Left forelimb (tissue), 1 donor: ENCODE data around the gene BNIP3.
"Not testable (repeated sequence)": the region's sequence is repeated elsewhere in the genome, so short reads cannot be mapped to it uniquely, and the experiment has no call there.

Source experiments
- DNase-seq: peaks from one replicate; pipeline ENCODE4 v3.0.0-alpha.2; 2018; ENCODE audit warnings: low spot score

Gene BNIP3

DNA sequence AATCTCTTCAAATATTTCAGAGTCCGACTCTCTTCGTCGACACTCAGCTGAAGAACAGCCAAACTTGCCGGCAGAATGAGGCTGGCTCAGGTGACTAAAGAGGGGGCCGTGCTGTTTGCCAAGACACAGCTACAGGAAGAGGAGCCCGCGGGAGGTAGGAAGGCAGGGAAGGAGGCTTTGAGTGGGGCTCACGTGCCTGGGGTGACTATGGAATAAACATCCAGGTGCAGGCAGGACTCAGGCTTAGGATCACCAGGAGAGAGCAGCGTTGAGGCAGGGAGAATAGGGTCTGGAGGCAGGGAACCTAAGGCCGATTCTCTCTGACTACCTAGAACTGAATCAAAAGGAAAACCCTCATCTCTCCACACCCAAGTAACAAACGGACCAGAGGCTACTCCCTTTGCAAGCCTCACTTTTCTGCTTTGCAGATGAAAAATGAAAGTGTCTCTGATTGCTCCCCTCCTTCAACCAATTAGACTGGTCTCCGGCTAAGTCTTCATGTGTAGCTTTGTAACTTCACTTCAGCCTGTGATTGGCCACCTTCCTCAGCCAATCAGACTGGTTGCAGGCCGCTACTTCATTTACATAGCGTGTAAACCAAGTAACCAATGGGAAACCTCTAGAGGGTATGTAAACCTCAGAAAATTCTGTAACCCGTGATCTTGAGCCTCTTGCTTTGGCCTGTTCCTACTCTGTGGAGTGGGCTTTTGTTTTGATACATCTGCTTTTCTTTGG, 19.7 kb upstream of the BNIP3 start:
- no peak for DNase-seq

GRCh38 chr10:131998845-131999681, 17.3 kb upstream of the BNIP3 start:
- DNase-seq = no peak

GRCh38 chr10:131998050-131998844, 16.5 kb upstream of the BNIP3 start:
- DNase-seq = no peak

- no peak for DNase-seq
Measured at GRCh38 chr10:131997366-131998049, 15.8 kb upstream of the BNIP3 start.

GRCh38 chr10:131996466-131997365, 15.0 kb upstream of the BNIP3 start:
- no peak for DNase-seq

DNA sequence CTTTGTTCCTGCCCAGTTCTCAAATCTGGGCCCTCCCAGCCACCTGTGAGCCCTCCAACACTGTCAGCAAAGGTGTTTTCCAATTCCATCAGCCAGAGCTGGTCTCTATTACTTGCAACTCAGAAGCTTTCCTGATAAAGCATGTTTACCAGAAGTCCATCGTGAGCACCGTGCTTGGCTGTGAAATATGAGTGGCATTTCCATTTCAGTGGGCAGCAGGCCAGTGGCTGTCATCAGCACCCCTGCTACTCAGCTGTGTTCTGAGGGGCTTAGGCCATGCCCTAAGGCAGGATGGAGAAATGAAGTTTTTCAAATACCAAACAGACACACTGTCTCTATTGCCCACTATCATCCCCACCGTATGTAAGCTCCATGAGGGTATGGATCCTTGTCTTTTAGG, 12.7 kb upstream of the BNIP3 start:
- DNase-seq = no peak

DNA sequence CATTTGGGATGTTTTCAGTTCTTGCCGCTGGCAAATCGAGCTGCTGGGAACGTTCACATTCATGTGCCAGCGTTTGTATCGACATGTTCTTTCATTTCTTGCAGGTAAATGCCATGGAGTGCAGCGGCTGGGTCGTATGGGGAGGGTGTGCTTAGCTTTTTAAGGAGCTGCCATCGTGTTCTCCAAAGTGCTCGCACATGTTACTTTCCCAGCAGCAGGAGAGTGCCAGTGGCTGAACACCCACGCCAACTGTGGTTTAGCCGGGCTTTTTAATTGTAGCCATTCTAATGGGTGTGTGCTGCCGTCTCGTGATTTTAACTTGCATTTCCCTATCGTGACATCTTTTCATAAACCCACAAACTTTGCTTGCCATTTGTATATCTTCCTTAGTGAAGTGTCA, 11.6 kb upstream of the BNIP3 start:
- DNase-seq = no peak

DNA sequence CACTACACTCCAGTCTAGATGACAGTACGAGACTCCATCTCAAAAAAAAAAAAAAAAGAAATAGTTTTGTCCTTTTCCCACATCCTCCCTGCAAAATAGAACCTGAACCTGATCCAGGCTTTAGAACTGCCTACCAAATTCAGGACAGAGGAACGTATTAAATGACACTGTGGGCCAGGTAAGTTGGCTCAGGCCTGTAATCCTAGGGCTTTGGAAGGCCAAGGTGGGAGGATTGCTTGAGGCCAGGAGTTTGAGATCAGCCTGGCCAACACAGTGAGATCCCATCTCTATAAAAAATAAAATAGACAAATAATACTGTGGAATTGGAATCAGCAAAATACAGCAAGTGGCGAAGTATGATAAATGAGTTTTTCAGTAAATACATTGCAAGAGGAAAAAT, 10.0 kb upstream of the BNIP3 start:
- no peak for DNase-seq

DNA sequence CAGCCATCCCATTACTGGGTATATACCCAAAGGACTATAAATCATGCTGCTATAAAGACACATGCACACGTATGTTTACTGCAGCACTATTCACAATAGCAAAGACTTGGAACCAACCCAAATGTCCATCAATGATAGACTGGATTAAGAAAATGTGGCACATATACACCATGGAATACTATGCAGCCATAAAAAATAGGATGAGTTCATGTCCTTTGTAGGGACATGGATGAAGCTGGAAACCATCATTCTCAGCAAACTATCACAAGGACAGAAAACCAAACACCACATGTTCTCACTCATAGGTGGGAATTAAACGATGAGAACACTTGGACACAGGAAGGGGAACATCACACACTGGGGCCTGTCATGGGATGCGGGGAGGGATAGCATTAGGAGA, 6.1 kb upstream of the BNIP3 start:
- DNase-seq = not testable (repeated sequence)

DNA sequence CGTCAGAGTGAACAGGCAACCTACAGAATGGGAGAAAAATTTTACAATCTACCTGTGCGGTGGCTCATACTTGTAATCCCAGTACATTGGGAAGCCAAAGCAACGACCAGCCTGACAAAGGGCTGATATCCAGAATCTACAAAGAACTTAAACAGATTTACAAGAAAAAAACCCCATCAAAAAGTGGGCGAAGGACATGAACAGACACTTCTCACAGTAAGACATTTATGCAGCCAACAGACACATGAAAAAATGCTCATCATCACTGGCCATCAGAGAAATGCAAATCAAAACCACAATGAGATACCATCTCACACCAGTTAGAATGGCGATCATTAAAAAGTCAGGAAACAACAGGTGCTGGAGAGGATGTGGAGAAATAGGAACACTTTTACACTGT, 5.6 kb upstream of the BNIP3 start:
- DNase-seq = not testable (repeated sequence)

DNA sequence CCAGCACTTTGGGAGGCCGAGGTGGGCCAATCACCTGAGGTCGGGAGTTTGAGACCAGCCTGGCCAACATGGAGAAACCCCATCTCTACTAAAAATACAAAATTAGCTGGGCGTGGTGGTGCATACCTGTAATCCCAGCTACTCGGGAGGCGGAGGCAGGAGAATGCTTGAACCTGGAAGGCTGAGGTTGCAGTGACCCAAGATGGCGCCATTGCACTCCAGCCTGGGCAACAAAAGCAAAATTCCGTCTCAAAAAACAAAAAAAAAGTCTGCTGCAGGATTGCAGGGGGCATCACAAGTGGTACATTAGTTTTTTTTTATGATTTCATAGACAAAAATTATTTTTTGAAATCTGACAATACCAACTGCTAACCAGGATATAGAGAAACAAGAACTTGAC, 5.1 kb upstream of the BNIP3 start:
- not testable (repeated sequence) for DNase-seq

DNA sequence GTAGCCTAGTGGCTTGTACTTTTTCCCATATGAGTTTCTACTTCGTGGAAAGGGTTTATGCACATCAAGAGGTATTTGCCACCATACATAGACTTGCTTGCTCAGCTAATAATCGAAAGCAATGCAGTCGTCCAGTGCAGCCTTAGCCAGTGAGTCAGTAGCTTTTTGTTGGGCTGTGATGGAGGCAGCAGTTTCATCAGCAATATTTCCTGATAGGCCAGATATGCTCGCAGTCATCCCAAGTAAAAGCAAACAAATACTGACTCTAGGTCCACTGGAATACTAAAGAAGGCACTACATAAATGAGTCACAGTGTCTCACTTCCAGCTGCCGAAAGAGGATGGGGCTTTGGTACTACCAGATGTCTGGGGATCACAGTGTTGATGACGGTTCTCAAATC, 2.1 kb upstream of the BNIP3 start:
- no peak for DNase-seq

GRCh38 chr10:131982796-131983195, 1.1 kb upstream of the BNIP3 start:
- no peak for DNase-seq

- no peak for DNase-seq
Measured at GRCh38 chr10:131982185-131982756, 548 bp upstream of the BNIP3 start.

- DNase-seq = no peak
Measured at GRCh38 chr10:131980761-131981428, 828 bp downstream of the BNIP3 start.

- DNase-seq = no peak
Measured at GRCh38 chr10:131980321-131980720, 1.4 kb downstream of the BNIP3 start.

- no peak for DNase-seq
Measured at GRCh38 chr10:131979821-131980270, 1.9 kb downstream of the BNIP3 start.

- DNase-seq = no peak
Measured at GRCh38 chr10:131979336-131979735, 2.4 kb downstream of the BNIP3 start.

DNA sequence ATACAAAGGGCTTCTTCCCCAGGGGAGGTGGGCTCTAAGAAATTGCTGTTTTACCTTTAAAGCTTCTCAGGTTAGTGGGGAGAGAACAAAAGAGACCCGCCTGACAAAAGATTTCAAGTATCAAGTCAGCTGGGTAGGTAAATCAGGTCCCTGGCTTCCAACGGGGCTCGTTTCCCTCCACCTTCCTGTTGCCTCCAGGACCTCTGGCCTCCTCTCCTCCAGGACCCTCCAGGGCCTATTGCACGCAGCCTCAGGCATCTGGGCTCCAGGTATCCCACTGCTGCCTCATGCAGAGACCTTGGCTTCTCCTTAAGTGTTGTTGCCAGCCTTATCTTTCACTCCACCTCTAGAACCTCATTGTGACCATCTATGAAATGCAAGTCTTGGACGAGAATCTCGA, 2.9 kb downstream of the BNIP3 start:
- no peak for DNase-seq

DNA sequence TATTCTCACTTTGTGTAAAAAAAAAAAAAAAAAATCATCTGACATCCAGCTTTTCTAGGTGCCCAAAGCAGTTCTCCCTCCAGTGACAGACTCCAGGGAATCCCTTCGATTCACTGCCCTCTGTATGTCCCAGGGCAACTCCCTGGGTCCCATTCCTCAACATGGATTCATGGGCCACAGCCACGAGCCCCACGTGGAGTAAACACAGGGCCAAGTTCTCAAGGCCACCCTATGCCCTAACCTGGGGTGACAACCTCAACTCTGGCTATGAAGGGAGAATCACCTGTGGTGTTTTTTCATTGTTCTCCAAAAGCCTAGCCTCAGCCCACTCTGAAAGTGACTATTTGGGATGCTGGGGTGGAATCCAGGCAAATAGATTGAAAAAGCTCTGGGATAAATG, 3.4 kb downstream of the BNIP3 start:
- no peak for DNase-seq
